Brain microvascular endothelial cell (primary cell): Measurements from ENCODE around the gene DEPDC5.

Source experiments
- DNase-seq: peaks from one replicate; pipeline ENCODE4 v3.0.0-alpha.2; 2020
- H3K27ac ChIP-seq: fragments of 250-450 bp; sonication (Bioruptor Pico); 2 replicates; pipeline ENCODE4 v1.5.1; 2020; ENCODE audit warnings: mild to moderate bottlenecking, moderate library complexity
- H3K27me3 ChIP-seq: fragments of 250-450 bp; sonication (Bioruptor Pico); replicated peaks from 2 replicates; pipeline ENCODE4 v1.5.1; 2020; ENCODE audit warnings: mild to moderate bottlenecking
- H3K36me3 ChIP-seq: fragments of 250-450 bp; sonication (Bioruptor Pico); replicated peaks from 2 replicates; pipeline ENCODE4 v1.5.1; 2020; ENCODE audit warnings: mild to moderate bottlenecking
- H3K4me3 ChIP-seq: 2 replicates; pipeline ENCODE4 v1.5.1; 2011; ENCODE audit warnings: low read depth, mild to moderate bottlenecking, control low read depth, low read length, moderate library complexity
- CTCF ChIP-seq: IDR thresholded peaks from 2 replicates; pipeline ENCODE4 v1.5.1; 2011; ENCODE audit warnings: low read depth, mild to moderate bottlenecking, moderate library complexity, low read length, control low read depth, inconsistent platforms; ENCODE audit errors: missing control alignments
- in situ Hi-C: cut with HindIII; loops from 2 replicates; pipeline ENCODE4 v1.10.0; 2017; ENCODE audit warnings: low sequenced_read_pairs, low pct_ligation_motif_present

The DEPDC5 gene

GRCh38 chr22:31879585-31879984, 125.8 kb downstream of the DEPDC5 start:
- Histone ChIP-seq H3K36me3 (peaks cover 5% of the 10 kb centered on the region), H3K27me3 (no peaks in the 10 kb centered on the region), H3K4me3 (no peak overlapping the region), H3K27ac (no peak overlapping the region)
- in situ Hi-C loops = no loop called here
- DNase-seq = no peak
- TF ChIP-seq CTCF = no peak

GRCh38 chr22:31881200-31881599, 127.4 kb downstream of the DEPDC5 start:
- Histone ChIP-seq H3K36me3 (peaks cover 5% of the 10 kb centered on the region), H3K4me3 (no peak overlapping the region), H3K27me3 (no peaks in the 10 kb centered on the region), H3K27ac (no peak overlapping the region)
- TF ChIP-seq CTCF = no peak
- in situ Hi-C loops = no loop called here
- DNase-seq = no peak

DNA sequence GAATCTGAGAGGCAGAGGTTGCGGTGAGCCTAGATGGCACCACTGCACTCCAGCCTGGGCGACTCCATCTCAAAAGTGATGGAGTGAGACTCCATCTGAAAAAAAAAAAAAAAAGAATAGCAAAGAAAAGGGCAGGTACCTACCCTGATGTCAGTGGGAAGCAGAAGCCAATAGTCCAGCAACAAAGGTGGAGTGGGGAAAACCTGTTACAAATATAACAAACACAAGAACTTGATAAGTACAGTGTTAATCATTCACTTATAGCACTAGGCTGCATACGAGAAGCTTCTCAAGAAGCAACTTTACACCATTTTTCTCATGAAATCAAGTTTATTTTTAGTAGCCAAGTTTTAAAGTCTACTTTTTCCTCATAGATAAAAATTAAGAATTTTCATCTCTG, 128.0 kb downstream of the DEPDC5 start:
- no peak overlapping the region for H3K27ac ChIP-seq
- DNase-seq = no peak
- TF ChIP-seq CTCF = no peak
- H3K36me3 ChIP-seq = peaks cover 5% of the 10 kb centered on the region
- no peaks in the 10 kb centered on the region for H3K27me3 ChIP-seq
- no peak overlapping the region for H3K4me3 ChIP-seq
- in situ Hi-C loops = no loop called here

GRCh38 chr22:31882971-31883370, 129.2 kb downstream of the DEPDC5 start:
- in situ Hi-C loops = no loop called here
- no peaks in the 10 kb centered on the region for H3K27me3 ChIP-seq
- no peak overlapping the region for H3K4me3 ChIP-seq
- no peak for DNase-seq
- TF ChIP-seq CTCF = no peak
- H3K36me3 ChIP-seq = peaks cover 5% of the 10 kb centered on the region
- no peak overlapping the region for H3K27ac ChIP-seq

DNA sequence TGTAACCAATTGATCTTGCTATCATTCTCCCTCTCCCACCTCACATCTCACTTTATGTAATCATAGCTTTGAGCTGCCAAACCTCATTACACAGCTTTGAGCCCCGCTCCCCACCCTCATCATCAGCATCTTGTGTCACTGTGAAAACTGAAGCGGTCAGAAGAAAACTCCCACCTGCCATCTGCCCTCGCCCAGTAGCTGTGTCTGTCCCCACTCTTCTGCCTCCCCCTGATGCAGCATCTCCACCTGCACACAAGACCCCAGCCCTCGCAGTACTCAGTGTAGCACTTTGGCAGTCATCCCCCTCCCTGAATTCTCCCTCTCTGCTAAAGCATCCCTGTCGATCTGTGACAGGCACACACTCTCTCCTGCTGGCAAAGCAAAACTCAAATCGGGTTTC, 130.2 kb downstream of the DEPDC5 start:
- Histone ChIP-seq H3K27ac (no peak overlapping the region), H3K27me3 (no peaks in the 10 kb centered on the region), H3K36me3 (peaks cover 5% of the 10 kb centered on the region), H3K4me3 (no peak overlapping the region)
- no peak for DNase-seq
- no peak for TF ChIP-seq CTCF
- in situ Hi-C loops = no loop called here

DNA sequence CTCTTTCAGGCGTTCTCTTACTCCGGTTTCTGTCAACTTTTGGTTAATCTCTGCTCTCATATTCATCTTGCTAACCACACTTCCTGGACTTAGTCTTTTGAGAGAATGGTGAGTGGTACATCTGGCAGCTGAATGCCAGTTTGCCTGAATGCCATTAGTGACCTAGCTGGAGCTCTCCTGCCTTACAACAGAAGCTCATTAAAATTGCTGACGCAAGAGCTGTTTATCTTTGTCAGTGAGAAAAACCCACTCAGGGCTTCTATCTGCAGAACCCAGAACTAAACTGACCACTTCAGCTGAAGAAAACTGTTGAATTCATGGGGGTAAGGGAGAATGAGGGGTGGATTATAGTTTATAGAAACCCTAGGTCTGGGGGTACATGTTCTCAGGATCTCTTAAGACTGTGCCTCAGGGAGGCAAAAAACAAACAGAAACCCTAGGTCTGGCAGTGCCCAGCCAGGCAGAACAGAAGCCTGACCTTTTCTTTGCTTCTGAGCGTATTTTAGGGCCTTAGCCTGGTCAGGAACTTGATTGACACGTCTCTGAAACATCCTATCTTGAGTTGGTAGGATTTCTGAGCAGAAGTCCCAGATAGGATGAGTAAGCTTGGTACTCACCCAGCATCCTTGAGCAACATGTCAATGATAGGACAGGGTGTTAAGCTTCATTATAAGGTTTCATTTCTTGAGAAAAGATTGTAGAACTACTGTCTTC, 137.7 kb downstream of the DEPDC5 start:
- Histone ChIP-seq H3K27ac (no peak overlapping the region), H3K4me3 (no peak overlapping the region), H3K27me3 (no peaks in the 10 kb centered on the region), H3K36me3 (peaks cover 4% of the 10 kb centered on the region)
- in situ Hi-C loops = no loop called here
- no peak for DNase-seq
- no peak for TF ChIP-seq CTCF
